ENCODE data around the gene CSN1S1.

Gene CSN1S1

DNA sequence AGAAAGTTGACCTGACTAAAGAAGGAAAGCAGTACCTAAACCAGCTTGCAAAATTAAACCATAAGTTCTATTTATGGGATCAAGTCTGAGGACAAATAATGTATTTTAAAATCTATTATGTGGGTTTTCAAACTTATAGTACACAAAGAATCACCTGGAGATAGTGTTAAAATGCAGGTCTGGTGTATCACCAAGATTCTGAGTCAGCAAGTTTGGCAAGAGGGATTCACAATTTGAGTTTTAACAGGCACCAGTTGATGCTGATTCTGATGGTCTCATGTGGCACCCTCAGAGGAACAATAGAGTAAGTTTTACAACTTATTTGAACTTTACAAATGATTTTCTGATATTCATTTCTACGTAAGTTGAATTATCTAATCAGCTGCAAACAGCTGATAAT lies 55.8 kb downstream of the CSN1S1 start:
- DNase-seq (ENCODE audit: low read depth): no peak
- TF ChIP-seq, protein P1, sequence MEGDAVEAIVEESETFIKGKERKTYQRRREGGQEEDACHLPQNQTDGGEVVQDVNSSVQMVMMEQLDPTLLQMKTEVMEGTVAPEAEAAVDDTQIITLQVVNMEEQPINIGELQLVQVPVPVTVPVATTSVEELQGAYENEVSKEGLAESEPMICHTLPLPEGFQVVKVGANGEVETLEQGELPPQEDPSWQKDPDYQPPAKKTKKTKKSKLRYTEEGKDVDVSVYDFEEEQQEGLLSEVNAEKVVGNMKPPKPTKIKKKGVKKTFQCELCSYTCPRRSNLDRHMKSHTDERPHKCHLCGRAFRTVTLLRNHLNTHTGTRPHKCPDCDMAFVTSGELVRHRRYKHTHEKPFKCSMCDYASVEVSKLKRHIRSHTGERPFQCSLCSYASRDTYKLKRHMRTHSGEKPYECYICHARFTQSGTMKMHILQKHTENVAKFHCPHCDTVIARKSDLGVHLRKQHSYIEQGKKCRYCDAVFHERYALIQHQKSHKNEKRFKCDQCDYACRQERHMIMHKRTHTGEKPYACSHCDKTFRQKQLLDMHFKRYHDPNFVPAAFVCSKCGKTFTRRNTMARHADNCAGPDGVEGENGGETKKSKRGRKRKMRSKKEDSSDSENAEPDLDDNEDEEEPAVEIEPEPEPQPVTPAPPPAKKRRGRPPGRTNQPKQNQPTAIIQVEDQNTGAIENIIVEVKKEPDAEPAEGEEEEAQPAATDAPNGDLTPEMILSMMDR (IDR thresholded peaks at IDR 0.05; ENCODE audit: low read depth, low read length, missing control alignments): no peak
- no peak overlapping the region for H3K4me3 ChIP-seq (ENCODE audit: low read depth, low read length)

DNA sequence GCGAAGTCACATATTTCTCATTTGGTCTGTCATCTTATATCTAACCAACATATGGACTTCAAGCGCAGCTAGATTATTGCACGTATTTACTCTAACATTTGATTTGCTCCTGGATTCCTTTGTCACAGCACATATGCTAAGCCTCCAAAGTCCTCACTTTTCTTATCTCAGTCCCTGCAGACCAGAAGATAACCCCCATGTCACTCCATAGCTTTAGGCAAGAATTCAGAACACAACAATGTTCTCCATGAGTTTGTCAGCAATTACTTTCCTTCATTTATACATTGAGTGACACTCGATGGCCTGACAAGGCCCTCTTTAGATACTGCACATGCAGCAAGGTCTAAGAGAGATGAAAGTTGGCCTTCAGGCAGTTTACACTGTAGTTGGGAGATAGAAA lies 60.1 kb downstream of the CSN1S1 start:
- TF ChIP-seq, protein P1 (IDR thresholded peaks at IDR 0.05; ENCODE audit: low read depth, low read length, missing control alignments): no peak
- no peak overlapping the region for H3K4me3 ChIP-seq (ENCODE audit: low read depth, low read length)
- no peak for DNase-seq (ENCODE audit: low read depth)

DNA sequence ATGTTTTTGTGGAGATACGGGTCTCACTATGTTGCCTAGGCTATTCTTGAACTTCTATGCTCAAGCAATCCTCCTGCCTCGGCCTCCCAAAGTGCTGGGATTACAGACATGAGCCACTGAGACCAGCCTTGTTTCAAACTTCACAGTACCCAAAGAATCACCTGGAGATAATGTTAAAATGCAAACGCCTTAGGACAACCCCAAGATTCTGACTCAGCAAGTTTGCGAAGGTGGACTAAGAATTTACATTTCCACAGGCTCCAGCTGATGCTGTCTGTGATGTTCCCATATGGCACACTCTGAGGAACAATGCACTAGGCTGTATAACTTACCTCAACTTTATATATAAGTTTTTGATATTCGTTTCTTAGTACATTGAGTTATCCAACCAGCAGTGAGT lies 63.9 kb downstream of the CSN1S1 start:
- TF ChIP-seq, protein P1 (IDR thresholded peaks at IDR 0.05; ENCODE audit: low read depth, low read length, missing control alignments): no peak
- no peak overlapping the region for H3K4me3 ChIP-seq (ENCODE audit: low read depth, low read length)
- no peak for DNase-seq (ENCODE audit: low read depth)

DNA sequence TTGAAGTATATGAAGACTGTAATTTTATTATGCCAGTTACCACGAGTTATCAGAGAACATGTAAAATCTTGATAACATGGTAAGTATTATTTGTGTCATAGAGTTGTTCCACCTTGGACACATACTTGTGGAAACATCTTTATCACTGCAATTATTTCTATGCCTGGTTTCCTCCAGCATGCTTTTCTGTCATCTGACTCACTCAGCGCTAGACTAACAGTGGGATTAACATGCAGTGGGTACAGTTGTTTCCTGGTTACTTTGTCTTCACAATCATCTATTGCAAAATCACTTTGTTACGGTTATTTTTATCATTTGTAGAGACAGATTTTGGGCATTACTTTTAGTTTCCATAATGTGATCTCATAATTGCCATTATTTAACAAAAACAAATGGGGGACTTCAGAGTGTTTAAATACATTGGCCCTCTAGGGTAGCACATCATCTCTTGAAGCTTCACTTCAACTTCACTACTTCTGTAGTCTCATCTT lies 64.7 kb downstream of the CSN1S1 start, which contains the start of gene STATH:
Gene STATH (plus strand): TSS at position 441 of the 491 bp plus-strand sequence. CDS start 2,472 bp downstream, outside the sequence.
- TF ChIP-seq, protein P1 (IDR thresholded peaks at IDR 0.05; ENCODE audit: low read depth, low read length, missing control alignments): no peak
- H3K4me3 ChIP-seq (ENCODE audit: low read depth, low read length): no peak within 1 kb of the TSS
- no peak for DNase-seq (ENCODE audit: low read depth)

Measured in GM12864 (cell line).